LNCaP clone FGC (cell line): ENCODE data around the gene ENPEP.
"Not testable (repeated sequence)": the region's sequence is repeated elsewhere in the genome, so short reads cannot be mapped to it uniquely, and the experiment has no call there.

Source experiments
- DNase-seq: peaks from one replicate; pipeline ENCODE4 v3.0.0-alpha.2; 2011; ENCODE audit warnings: low read depth
- H3K4me3 ChIP-seq: 2 replicates; pipeline ENCODE4 v1.5.1; 2011; ENCODE audit warnings: mild to moderate bottlenecking, low read depth, low read length, control low read depth
- TF ChIP-seq, protein P1 (sequence below): IDR thresholded peaks from 2 replicates; pipeline ENCODE4 v1.5.1; 2012; ENCODE audit warnings: mild to moderate bottlenecking; ENCODE audit not compliant: control insufficient read depth, insufficient read depth; ENCODE audit errors: extremely low read depth

ENPEP gene

DNA sequence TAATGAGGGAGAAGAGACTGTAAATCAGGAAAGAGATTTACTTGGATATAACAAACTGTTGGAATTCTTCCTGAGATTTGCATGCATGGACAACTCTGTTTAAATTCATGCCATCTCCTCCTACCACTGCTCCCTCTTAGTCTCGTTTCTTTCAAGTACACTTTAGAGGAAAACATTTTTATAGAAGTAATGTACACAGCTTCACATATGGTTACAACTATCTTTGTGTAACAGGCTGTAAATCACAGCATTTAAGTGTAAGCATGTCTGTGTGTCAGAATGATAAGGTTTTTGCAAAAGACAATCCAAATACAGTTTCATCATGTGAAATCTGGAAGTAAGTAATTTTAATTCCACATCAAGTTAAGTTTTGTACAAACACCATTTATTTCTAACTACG is 21.5 kb upstream of the ENPEP start:
- H3K4me3 ChIP-seq, result no peak overlapping the region
- DNase-seq, result no peak
- TF ChIP-seq, protein P1, sequence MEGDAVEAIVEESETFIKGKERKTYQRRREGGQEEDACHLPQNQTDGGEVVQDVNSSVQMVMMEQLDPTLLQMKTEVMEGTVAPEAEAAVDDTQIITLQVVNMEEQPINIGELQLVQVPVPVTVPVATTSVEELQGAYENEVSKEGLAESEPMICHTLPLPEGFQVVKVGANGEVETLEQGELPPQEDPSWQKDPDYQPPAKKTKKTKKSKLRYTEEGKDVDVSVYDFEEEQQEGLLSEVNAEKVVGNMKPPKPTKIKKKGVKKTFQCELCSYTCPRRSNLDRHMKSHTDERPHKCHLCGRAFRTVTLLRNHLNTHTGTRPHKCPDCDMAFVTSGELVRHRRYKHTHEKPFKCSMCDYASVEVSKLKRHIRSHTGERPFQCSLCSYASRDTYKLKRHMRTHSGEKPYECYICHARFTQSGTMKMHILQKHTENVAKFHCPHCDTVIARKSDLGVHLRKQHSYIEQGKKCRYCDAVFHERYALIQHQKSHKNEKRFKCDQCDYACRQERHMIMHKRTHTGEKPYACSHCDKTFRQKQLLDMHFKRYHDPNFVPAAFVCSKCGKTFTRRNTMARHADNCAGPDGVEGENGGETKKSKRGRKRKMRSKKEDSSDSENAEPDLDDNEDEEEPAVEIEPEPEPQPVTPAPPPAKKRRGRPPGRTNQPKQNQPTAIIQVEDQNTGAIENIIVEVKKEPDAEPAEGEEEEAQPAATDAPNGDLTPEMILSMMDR, result no peak

DNA sequence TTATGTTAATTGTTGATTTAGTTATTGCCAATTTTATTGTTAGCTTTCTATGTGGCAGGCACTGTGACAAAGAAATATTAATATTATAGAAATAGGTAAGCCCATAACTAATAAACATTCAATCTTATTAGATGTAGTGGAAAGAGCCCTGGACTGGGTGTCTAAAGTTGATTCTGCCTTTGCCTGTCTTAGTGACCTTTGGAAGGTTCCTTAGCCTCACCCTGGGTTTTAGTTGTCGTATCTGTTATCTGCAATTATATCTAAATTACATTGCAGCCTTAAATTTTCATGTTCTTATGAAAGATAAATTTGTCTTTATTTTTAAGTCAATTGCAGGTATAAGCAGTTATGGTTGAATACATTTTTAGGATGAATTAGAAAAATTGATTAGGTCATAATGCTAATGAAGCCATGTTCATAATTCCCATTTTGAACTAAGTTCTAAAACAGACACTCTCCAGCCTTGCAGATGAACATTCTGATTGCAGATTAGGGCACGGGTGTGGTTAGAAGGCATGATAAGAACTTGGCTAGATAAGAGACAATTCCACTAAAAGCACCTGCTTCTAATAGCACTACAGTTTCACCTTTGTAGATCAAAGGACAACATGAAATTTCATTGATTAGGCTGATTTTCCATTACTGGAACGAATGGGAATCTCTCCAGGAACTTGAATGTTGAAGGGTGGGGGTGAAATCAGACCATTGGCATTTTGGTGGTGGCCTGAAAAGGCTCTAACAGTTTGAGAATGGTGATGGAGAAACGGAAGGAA is 17.3 kb upstream of the ENPEP start:
- no peak for DNase-seq
- no peak overlapping the region for H3K4me3 ChIP-seq
- TF ChIP-seq, protein P1, result no peak

DNA sequence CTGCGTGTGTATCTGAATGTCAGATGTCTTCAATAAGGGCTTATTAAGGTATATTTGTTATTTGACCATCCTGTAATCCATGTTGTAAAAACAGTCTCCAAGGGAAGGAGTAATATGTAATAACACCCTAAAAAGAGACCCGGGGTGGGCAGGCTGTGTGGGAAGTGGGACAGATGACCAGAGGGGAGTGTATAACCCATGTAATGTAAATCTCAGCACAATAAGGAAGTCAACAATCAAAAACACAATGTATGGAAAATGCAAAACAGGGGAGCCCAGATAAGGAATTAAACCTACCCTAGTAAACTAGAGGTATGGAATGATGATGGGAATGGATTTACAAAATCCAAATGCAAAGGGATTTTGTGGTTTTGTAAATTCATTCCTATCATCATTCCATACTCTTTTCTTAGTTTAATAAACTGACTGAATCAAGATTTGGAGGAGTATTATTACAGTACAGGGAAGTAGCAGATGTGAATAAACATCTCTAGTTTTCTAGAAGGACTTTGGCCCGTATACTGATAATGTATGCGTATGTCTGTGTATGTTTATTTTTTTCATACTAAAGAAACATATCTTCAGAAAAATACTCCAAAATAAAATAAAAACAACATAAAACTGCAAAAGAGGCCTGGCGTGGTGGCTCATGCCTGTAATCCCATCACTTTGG is 15.7 kb upstream of the ENPEP start:
- no peak for DNase-seq
- H3K4me3 ChIP-seq, result no peak overlapping the region
- TF ChIP-seq, protein P1, result no peak

DNA sequence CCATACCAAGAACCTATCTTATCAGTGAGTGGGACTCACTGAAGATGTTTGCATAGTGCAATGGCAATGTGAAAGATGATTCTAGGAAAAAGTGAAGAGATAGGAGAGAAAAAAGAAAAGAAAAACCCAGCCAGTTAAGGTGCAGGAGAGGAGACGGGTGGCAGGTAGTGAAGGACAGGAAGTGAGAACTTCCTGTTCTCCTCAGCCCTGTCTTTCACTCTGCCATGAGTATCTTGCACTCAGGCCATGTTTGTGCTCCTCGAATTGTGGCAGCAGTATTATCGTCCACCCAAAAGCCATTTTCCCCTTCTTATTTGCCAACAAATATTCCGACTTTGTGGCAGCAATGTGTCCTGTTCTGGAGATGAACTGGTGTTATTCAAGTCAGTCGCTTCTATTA is 8.6 kb upstream of the ENPEP start:
- no peak overlapping the region for H3K4me3 ChIP-seq
- DNase-seq, result no peak
- TF ChIP-seq, protein P1, result no peak

DNA sequence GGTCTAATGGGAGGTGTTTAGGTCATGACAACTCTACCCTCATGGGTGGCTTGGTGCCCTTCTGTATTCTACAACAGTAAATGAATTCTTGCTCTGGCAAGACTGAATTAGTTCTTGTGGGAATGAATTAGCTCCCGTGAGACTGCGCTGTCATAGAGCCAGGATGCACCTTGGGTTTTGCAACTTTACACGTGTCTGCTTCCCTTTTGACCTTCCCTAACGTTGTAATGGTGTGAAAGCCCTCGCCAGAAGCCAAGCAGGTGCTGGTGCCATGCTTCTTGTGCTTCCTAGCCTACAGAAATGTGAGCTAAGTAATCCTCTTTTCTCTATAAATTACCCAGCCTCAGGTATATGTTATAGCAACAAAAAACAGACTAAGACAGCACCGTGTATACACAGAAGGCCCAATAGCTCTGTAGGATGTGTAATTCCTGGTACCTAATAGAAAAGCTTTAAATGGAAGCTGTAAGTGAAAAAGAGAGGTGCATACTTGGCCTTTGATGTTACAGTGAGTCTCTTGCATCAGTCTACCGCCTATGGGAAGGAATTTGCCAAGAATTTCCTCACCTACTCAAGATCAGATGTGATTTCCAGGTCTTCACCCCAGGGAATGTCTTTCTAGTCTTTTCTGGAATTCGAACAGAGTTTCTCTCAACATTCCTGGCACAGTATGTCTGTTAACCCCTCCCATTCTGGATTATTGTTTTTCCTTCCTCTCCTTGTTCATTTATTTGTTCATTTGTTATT is 3.2 kb upstream of the ENPEP start:
- DNase-seq, result no peak
- TF ChIP-seq, protein P1, result no peak
- H3K4me3 ChIP-seq, result no peak overlapping the region

DNA sequence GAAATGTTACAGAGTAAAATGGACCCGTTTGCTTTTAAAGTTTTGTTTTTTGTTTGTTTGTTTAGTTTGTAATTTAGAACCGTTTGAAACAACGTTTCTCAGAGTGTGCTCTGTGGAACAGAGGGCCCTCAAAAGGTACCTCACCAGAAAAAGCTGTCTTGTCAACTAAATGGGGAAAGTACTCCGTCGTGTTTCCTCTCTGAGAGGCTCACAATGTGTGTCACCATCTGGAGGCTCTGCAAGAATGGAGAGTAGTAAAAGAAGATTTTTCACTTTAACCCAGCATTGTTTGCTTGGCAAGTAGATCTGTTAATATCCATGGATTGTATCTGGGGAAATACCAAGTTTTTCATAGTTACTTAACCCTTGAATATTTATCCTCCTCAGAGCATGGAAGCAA is 1.5 kb upstream of the ENPEP start:
- H3K4me3 ChIP-seq, result no peak overlapping the region
- no peak for DNase-seq
- TF ChIP-seq, protein P1, result no peak

DNA sequence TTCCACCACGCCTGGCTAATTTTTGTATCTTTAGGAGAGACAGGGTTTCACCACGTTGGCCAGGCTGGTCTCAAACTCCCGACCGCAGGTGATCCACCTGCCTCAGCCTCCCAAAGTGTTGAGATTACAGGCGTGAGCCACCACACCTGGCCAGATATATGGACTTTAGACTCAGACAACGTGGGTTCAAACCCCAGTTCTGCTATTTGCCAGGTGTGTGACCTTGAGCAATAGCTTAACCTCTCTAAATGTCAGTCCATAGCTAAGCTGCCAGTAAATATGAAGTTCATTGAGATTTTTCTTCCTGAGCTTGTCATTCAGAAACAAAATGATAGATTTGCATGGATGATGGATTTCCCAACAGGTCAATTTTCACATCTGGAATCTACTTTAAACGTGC is 875 bp upstream of the ENPEP start:
- not testable (repeated sequence) for H3K4me3 ChIP-seq, DNase-seq
